Gastroesophageal sphincter (tissue), 4 donors: ENCODE results near the gene SLC7A8. TPM values are rescaled to one million over a fixed set of nuclear protein-coding genes. Genes with fewer than 3 reads are reported as not detected.

ENCODE experiments used
- ATAC-seq: fragments of 150-250 bp; one replicate; pipeline ENCODE4 v1.9.1; 2016; ENCODE audit warnings: mild to moderate bottlenecking, moderate library complexity
- H3K27ac ChIP-seq, 4 donors: fragments of 200-600 bp; sonication (generic) in 3 of 4; 1 replicate in 3 of 4; 2 replicates in 1 of 4; pipeline ENCODE4 v1.5.1; 2016 to 2019
- H3K27me3 ChIP-seq: fragments of 200-600 bp; sonication (generic); one replicate; pipeline ENCODE4 v1.5.1; 2019
- H3K36me3 ChIP-seq, 2 donors: fragments of 200-600 bp; sonication (generic); one replicate each; pipeline ENCODE4 v1.5.1; 2019; ENCODE audit warnings: control low read depth in 1 of 2
- H3K4me1 ChIP-seq, 3 donors: fragments of 200-600 bp; sonication (generic); 1 replicate in 2 of 3; 2 replicates in 1 of 3; pipeline ENCODE4 v1.5.1; 2016 to 2019; ENCODE audit warnings: control low read depth in 2 of 3
- H3K4me3 ChIP-seq, 2 donors: fragments of 200-600 bp; sonication (generic); one replicate each; pipeline ENCODE4 v1.5.1; 2019; ENCODE audit warnings: mild to moderate bottlenecking in 1 of 2, moderate library complexity in 1 of 2
- H3K9me3 ChIP-seq, 3 donors: fragments of 200-600 bp; sonication (generic); one replicate each; pipeline ENCODE4 v1.5.1; 2017 to 2019; ENCODE audit warnings: control low read depth in 2 of 3
- EP300 ChIP-seq: sonication (generic); formaldehyde crosslinking; IDR thresholded peaks from one replicate; pipeline ENCODE4 v1.6.1; 2017; ENCODE audit warnings: antibody characterized with exemption, mild to moderate bottlenecking
- POLR2A ChIP-seq, 2 donors: fragments of 450-650 bp; IDR thresholded peaks; one replicate each; pipeline ENCODE4 v1.6.1; 2017; ENCODE audit warnings: antibody characterized with exemption in 2 of 2, mild to moderate bottlenecking in 2 of 2, moderate library complexity in 1 of 2
- POLR2AphosphoS5 ChIP-seq: sonication (generic); formaldehyde crosslinking; IDR thresholded peaks from one replicate; pipeline ENCODE4 v1.6.1; 2017; ENCODE audit warnings: antibody characterized with exemption
- WGBS, 2 donors: methylation state at CpG; one replicate each; pipeline ENCODE4 v1.1.5; 2018; ENCODE audit warnings: low coverage in 1 of 2; 5-methylcytosine and 5-hydroxymethylcytosine counted together
- total RNA-seq, 4 donors: library from RNA; depleted of rRNA; stranded (reverse); fragments of >200 nt; gene quantifications; one replicate each; pipeline ENCODE4 v1.1.0, GENCODE V29; 2016
- TF ChIP-seq, protein P1 (sequence below), 4 experiments: fragments of 200-600 bp in 2 of 4; fragments of 450-650 bp in 2 of 4; sonication (generic) in 1 of 4; IDR thresholded peaks; one replicate each; pipeline ENCODE4 v1.5.1; 2017 to 2019; ENCODE audit warnings: antibody characterized with exemption in 4 of 4, mild to moderate bottlenecking in 2 of 4, moderate library complexity in 2 of 4

The SLC7A8 gene
- total RNA-seq, 4 donors from 2014 or later, result 21.6 to 56.7 (median 32.2) TPM

DNA sequence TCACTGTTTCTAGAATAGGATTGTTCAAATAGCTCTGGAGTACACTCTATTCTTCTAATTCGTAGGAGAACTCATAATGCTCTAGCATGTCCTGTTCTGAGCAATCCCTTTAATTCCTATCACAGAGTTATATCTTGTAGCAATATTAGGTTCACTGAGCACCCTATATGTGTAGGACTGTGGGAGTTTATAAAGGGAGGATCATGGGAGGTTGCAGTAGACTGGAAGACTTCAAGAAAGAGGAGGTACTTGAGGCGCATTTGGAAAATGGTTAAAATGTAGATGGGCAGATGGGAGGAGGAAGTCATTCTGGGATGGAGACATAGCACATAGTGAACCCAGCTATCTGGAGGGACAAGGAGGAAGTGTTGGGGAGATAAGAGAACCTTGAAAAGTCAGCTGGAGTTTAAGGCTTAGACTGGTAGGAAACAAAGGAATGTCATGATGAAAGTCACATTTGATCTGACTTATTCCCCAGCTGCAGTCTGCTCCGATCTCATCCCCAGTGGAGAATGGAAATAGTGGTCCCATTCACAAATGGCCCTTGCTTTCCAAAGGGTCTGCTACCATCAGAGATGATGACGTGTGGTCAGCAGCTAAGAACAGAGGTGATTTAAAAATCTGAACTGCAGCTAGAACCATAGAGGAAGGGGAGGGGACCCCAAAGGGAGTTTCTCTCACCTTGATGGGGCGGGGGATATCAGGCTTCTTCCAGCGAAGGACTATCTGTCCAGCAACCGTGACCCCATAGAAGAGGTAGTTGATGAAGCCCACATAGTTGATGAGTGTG is 54.3 kb downstream of the SLC7A8 start:
- peaks cover 0 to 66% of the 10 kb centered on the region in 2 donors for H3K36me3 ChIP-seq
- H3K27me3 ChIP-seq, result no peaks in the 10 kb centered on the region
- no peak for ATAC-seq
- no peak for TF ChIP-seq EP300
- no peak for TF ChIP-seq POLR2AphosphoS5
- TF ChIP-seq, protein P1, sequence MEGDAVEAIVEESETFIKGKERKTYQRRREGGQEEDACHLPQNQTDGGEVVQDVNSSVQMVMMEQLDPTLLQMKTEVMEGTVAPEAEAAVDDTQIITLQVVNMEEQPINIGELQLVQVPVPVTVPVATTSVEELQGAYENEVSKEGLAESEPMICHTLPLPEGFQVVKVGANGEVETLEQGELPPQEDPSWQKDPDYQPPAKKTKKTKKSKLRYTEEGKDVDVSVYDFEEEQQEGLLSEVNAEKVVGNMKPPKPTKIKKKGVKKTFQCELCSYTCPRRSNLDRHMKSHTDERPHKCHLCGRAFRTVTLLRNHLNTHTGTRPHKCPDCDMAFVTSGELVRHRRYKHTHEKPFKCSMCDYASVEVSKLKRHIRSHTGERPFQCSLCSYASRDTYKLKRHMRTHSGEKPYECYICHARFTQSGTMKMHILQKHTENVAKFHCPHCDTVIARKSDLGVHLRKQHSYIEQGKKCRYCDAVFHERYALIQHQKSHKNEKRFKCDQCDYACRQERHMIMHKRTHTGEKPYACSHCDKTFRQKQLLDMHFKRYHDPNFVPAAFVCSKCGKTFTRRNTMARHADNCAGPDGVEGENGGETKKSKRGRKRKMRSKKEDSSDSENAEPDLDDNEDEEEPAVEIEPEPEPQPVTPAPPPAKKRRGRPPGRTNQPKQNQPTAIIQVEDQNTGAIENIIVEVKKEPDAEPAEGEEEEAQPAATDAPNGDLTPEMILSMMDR (IDR thresholded peaks at IDR 0.05), result no peak
- no peak for TF ChIP-seq POLR2A (IDR thresholded peaks at IDR 0.05)
- peaks cover 0 to 32% (median 0%) of the 10 kb centered on the region in 3 donors for H3K4me1 ChIP-seq
- peak overlapping the region in 2 of 4 donors; percentile 56 to 70 for H3K27ac ChIP-seq
- 92 to 97% methylated on average over 6 to 7 of the region's 7 CpGs for WGBS, 2 donors
- no peak overlapping the region for H3K4me3 ChIP-seq
- H3K9me3 ChIP-seq, result no peaks in the 10 kb centered on the region

- H3K36me3 ChIP-seq, result peaks cover 0 to 56% of the 10 kb centered on the region in 2 donors
- WGBS, 2 donors, result 92 to 100% methylated on average over 1 to 2 of the region's 3 CpGs
- H3K27me3 ChIP-seq, result no peaks in the 10 kb centered on the region
- H3K9me3 ChIP-seq, result no peaks in the 10 kb centered on the region
- TF ChIP-seq, protein P1 (IDR thresholded peaks at IDR 0.05), result no peak
- no peak for TF ChIP-seq POLR2AphosphoS5
- no peak overlapping the region for H3K4me3 ChIP-seq
- no peak for ATAC-seq
- H3K27ac ChIP-seq, result peak overlapping the region in 1 of 4 donors; percentile 10
- H3K4me1 ChIP-seq, result peaks cover 0 to 42% (median 0%) of the 10 kb centered on the region in 3 donors
These were observed 55.6 kb downstream of the SLC7A8 start for GRCh38 chr14:23127861-23128260.

GRCh38 chr14:23126548-23127278 is 56.7 kb downstream of the SLC7A8 start:
- TF ChIP-seq, protein P1 (IDR thresholded peaks at IDR 0.05), result no peak
- TF ChIP-seq POLR2AphosphoS5, result no peak
- no peak for TF ChIP-seq POLR2A (IDR thresholded peaks at IDR 0.05)
- no peak for TF ChIP-seq EP300
- WGBS, 2 donors, result 100% methylated on average over 1 of the region's 8 CpGs; no CpG with 5 or more reads in 1 of the 2 donors
- H3K4me1 ChIP-seq, result peaks cover 0 to 44% (median 0%) of the 10 kb centered on the region in 3 donors
- H3K9me3 ChIP-seq, result no peaks in the 10 kb centered on the region
- peaks cover 0 to 47% of the 10 kb centered on the region in 2 donors for H3K36me3 ChIP-seq
- H3K27ac ChIP-seq, result peak overlapping the region in 3 of 4 donors; percentile 29 to 40 (median 35)
- no peak overlapping the region for H3K4me3 ChIP-seq
- no peak for ATAC-seq
- no peaks in the 10 kb centered on the region for H3K27me3 ChIP-seq

DNA sequence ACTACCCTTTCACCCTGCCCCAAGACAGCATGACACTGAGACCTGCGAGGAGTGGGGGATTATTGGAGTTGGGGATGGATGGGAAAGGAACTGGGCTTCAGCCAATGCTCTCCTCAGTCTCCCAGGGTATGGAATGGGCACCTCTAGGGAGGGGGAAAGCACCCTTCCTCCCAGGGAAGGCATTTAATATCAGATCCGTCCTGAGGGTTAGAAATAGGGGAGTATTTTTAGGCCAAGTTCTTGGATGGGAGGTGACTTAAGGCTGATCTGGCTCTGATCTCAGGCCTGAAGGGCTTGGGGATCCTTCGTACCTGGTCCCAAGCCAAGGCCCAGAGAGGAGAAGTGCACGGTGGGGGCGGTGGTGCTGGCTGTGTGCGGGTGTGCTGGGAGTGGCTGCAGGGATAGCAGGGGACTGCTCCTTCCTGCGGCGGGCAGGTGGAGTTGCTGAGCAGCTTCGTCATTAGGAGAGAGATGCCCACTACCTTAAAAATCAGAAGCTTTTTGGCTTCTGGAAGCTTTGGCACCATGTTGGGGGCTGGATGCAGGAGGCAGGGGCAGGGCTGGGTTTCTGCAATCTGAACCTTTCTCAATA is 57.4 kb downstream of the SLC7A8 start:
- Histone ChIP-seq H3K36me3 (peaks cover 0 to 42% of the 10 kb centered on the region in 2 donors), H3K9me3 (no peaks in the 10 kb centered on the region), H3K4me1 (peaks cover 0 to 46% (median 0%) of the 10 kb centered on the region in 3 donors), H3K4me3 (no peak overlapping the region), H3K27ac (peak overlapping the region in 2 of 4 donors; percentile 35 to 40), H3K27me3 (no peaks in the 10 kb centered on the region)
- TF ChIP-seq EP300 (no peak), POLR2AphosphoS5 (no peak), POLR2A (IDR thresholded peaks at IDR 0.05) (no peak)
- TF ChIP-seq, protein P1 (IDR thresholded peaks at IDR 0.05), result no peak
- 20 to 47% methylated on average over 2 to 4 of the region's 9 CpGs for WGBS, 2 donors
- no peak for ATAC-seq
